GM12865 (cell line): ENCODE measurements around the gene CPEB1.
"Not testable (repeated sequence)": the region's sequence is repeated elsewhere in the genome, so short reads cannot be mapped to it uniquely, and the experiment has no call there.

Source experiments
- DNase-seq: peaks from one replicate; pipeline ENCODE4 v3.0.0; 2010; ENCODE audit warnings: low read depth
- H3K4me3 ChIP-seq: 2 replicates; pipeline ENCODE4 v1.5.1; 2011; ENCODE audit warnings: mild to moderate bottlenecking, low read depth, low read length, control low read depth
- TF ChIP-seq, protein P1 (sequence below): IDR thresholded peaks from 2 replicates; pipeline ENCODE4 v1.5.1; 2011; ENCODE audit warnings: low read length, control low read depth, low read depth, inconsistent platforms; ENCODE audit not compliant: insufficient read depth; ENCODE audit errors: missing control alignments

CPEB1 gene

DNA sequence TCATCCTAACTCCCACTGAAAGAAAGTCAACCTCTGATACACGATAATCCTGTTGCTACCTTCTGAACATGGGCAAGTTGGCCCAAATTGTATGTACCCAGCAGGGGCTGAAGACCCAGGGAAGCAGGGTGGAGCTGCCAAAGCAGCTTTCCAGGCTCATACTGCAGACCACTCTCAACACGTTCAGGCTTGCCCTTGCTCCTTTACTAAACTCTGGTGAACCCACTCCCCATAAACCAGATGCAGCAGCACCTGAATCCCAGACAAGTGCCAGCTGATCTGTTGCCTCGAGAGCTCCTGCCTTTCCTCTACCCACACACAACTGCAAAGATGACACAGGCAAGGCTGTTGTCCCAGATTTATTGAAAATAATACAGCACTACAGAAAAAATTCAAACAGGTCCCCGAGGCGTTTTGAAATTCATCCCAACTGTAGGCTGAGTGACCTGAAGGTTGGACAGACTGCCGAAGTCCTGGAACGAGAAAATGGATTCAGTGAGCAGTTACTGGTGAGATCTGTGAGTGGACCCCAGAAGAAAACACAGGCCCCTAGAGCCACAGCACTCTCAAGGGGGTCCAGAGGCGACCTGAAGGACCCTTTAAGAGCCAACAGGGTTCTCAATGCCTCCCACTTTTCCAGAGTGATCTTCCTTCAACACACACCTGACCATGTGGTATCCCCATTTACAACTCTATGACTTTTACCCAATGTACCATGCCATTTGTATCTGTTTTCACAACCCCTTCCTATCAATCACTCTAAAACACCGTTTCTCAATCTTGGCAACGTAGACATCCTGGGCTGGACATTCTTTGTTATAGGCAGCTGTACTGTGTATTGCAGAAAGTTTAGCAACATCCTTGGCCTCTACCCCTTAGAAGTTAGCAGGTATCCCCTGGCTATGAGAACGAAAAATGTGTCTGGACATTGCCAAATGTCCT, 110.5 kb downstream of the CPEB1 start:
- H3K4me3 ChIP-seq: no peak overlapping the region
- DNase-seq: no peak
- TF ChIP-seq, protein P1, sequence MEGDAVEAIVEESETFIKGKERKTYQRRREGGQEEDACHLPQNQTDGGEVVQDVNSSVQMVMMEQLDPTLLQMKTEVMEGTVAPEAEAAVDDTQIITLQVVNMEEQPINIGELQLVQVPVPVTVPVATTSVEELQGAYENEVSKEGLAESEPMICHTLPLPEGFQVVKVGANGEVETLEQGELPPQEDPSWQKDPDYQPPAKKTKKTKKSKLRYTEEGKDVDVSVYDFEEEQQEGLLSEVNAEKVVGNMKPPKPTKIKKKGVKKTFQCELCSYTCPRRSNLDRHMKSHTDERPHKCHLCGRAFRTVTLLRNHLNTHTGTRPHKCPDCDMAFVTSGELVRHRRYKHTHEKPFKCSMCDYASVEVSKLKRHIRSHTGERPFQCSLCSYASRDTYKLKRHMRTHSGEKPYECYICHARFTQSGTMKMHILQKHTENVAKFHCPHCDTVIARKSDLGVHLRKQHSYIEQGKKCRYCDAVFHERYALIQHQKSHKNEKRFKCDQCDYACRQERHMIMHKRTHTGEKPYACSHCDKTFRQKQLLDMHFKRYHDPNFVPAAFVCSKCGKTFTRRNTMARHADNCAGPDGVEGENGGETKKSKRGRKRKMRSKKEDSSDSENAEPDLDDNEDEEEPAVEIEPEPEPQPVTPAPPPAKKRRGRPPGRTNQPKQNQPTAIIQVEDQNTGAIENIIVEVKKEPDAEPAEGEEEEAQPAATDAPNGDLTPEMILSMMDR: no peak

DNA sequence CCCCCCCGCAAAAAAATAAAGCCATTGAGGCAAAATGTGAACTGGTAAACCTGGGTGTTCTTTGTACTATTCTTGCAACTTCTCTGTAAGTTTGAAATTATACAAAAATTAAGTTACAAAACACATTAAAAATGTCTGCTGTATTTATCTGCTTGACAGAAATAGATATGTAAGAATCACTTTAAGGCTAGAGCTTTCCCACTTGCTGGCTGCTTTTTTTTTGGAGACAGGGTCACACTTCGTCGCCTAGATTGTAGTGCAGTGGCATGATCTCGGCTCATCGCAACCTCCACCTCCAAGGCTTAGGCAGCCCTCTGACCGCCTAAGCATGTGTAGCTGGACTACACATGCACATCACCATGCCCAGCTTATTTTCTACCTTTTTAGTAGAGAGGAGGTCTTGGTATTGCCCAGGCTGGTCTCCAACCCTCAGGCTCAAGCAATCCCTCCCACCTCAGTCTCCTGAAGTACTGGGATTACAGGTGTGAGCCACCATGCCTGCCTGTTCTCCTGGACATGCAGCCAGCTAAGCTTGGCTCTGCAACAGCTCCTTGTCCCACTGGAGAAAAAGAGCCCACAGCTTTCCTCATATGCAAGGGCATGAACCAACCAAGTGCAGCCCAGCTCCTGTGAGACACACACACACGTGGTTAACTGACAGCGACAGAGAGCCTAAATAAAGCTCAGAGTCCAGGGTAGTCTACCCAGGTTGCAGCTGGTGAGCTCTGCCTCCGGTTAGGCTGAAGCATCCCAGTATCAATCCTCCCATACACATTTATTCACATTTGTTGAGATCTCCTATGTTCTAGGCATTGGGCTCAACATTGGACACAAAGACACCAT, 111.4 kb downstream of the CPEB1 start:
- no peak for DNase-seq
- no peak overlapping the region for H3K4me3 ChIP-seq
- TF ChIP-seq, protein P1: no peak

DNA sequence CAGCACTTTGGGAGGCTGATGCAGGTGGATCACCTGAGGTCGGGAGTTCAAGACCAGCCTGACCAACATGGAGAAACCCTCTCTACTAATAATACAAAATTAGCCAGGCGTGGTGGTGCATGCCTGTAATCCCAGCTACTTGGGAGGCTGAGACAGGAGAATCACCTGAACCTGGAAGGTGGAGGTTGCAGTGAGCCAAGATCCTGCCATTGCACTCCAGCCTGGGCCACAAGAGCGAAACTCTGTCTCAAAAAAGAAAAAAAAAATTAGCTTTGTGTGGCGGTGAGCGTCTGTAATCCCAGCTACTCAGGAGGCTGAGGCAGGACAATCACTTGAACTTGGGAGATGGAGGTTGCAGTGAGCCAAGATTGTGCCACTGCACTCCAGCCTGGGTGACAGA, 112.0 kb downstream of the CPEB1 start:
- H3K4me3 ChIP-seq, DNase-seq: not testable (repeated sequence)

DNA sequence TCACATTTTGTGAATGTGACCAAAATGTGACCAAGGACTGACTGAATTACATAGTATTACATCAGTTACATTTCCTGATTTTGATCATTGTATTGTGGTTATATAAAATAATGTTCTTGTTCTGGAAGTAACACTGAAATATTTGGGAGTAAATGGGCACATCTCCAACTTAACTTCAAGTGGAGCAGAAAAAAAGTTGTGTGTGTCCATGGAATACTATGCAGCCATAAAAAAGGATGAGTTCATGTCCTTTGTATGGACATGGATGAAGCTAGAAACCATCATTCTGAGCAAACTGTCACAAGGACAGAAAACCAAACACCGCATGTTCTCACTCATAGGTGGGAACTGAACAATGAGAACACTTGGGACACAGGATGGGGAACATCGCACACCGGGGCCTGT, 112.7 kb downstream of the CPEB1 start:
- DNase-seq: not testable (repeated sequence)

DNA sequence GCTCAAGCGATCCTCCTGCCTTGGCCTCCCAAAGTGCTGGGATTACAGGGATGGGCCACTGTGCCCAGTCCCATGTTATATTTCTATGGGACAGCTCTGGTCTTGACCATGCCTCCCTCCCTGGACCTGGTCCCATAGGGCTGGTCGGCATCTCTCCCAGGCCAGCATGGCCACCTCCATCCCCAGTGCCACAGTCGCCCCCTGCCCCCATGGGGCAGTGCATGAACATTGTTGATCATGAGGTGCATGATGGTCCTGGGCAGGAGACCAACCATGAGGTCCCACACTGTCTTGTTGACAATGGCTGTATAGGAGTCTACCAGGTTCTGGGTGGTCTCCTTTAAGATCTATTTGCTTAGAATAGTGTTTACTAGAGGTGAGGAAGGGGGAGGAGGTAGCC, 113.4 kb downstream of the CPEB1 start:
- TF ChIP-seq, protein P1: no peak
- H3K4me3 ChIP-seq: no peak overlapping the region
- DNase-seq: no peak

More for the DNA sequence above, 112.7 kb downstream of the CPEB1 start:
- H3K4me3 ChIP-seq: not testable (repeated sequence)

DNA sequence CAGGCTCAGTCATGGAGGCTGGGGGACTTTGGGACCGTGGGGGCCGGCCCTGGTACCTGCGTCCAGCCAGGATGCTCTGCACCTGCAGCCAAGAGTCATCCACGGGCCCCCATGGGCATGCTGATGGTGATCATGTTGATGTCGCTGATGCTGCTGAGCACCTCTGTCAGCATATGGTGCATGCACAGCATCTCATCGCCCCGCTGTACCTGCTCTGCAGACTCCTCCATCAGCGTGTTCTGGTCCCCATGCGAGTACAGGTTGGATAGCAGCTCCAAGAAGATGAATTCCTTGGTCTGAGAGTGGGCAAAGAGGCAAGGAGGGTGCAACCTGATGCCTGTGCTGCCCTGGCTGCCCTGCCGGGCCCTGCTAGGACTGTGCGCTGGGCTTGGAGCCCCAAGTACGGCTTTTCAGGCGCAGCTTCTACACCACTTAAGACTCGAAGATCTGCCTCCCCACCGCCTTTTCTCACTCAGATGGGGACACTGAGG, 114.1 kb downstream of the CPEB1 start:
- no peak for DNase-seq
- TF ChIP-seq, protein P1: no peak
- no peak overlapping the region for H3K4me3 ChIP-seq

DNA sequence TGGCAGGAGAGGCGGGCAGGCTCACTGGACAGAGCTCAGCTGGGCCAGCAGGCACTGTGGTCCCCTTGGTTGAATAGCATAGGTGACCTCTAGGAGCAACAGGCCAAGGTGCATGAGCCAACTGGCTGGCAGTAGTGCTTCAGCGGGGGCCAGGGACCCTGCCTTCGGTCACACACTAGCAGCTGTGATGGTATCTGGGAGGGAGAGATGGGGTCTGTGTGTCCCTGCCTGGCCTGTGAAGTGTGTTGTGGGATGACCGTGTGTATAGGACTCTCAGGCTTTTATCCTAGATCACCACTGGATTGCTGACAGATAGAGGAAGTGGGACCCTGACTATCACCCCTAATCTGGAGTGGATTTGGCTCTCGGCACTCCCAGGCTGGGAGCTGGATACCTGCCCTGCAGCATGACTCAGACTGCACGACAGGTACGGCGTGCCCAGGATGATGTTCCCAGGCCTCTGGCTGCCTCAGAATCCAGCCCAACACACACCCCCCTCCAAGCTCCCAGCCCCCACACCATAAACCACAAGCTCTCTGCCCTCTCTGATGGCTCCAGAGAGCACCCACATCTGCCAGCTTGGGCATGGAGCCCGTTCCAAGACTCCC, 114.7 kb downstream of the CPEB1 start:
- TF ChIP-seq, protein P1: no peak
- DNase-seq: no peak
- H3K4me3 ChIP-seq: no peak overlapping the region
